NCI-H524 (cell line): ENCODE measurements around the gene NEURL1.

Experiments used
- DNase-seq, 2 experiments: peaks; one replicate each; lab custom pipeline; 2025; lab: John Stamatoyannopoulos, UW

Gene NEURL1

GRCh38 chr10:103493362-103493915, at the start of gene NEURL1:
TSS of gene NEURL1 (plus strand) at chr10:103493705. CDS start at chr10:103494388, 683 bp downstream.
- peak in 1 of 2 experiments; percentile 43 for DNase-seq

GRCh38 chr10:103444478-103444877, 49.0 kb upstream of the NEURL1 start:
- DNase-seq, result no peak

GRCh38 chr10:103445366-103445765, 48.1 kb upstream of the NEURL1 start:
- DNase-seq, result no peak

- DNase-seq, result no peak
Measured at GRCh38 chr10:103445767-103446567, 47.5 kb upstream of the NEURL1 start.

- no peak for DNase-seq
Measured at GRCh38 chr10:103447187-103447586, 46.3 kb upstream of the NEURL1 start.

- DNase-seq, result no peak
Measured at GRCh38 chr10:103448746-103449145, 44.8 kb upstream of the NEURL1 start.

GRCh38 chr10:103449208-103450144, 44.0 kb upstream of the NEURL1 start:
- DNase-seq, result no peak

GRCh38 chr10:103450201-103450695, 43.3 kb upstream of the NEURL1 start:
- DNase-seq, result no peak

- DNase-seq, result no peak
Measured at GRCh38 chr10:103451091-103451813, 42.3 kb upstream of the NEURL1 start.

- DNase-seq, result peak in 1 of 2 experiments; percentile 14
Measured at GRCh38 chr10:103451831-103452505, 41.5 kb upstream of the NEURL1 start, which contains the start of gene CALHM2. TSS of gene CALHM2 (minus strand) at chr10:103452370. CDS start at chr10:103449941, 2,429 bp downstream.

- no peak for DNase-seq
Measured at GRCh38 chr10:103452506-103453230, 40.8 kb upstream of the NEURL1 start.

GRCh38 chr10:103454026-103454425, 39.5 kb upstream of the NEURL1 start:
- DNase-seq, result no peak

GRCh38 chr10:103455235-103455634, 38.3 kb upstream of the NEURL1 start:
- no peak for DNase-seq

- no peak for DNase-seq
Measured at GRCh38 chr10:103456074-103456660, 37.3 kb upstream of the NEURL1 start.

GRCh38 chr10:103457176-103457712, 36.3 kb upstream of the NEURL1 start:
- no peak for DNase-seq

- DNase-seq, result no peak
Measured at GRCh38 chr10:103457896-103458583, 35.5 kb upstream of the NEURL1 start.

GRCh38 chr10:103458720-103459119, 34.8 kb upstream of the NEURL1 start, which contains the start of gene CALHM1:
TSS of gene CALHM1 (minus strand) at chr10:103458900. CDS start at chr10:103458751, 149 bp downstream.
- DNase-seq, result no peak

- DNase-seq, result no peak
Measured at GRCh38 chr10:103459615-103460014, 33.9 kb upstream of the NEURL1 start.

GRCh38 chr10:103463499-103463898, 30.0 kb upstream of the NEURL1 start:
- no peak for DNase-seq
